Choroid plexus epithelial cell (primary cell): Measurements from ENCODE around the gene NEDD8.

Experiments used
- DNase-seq: peaks from one replicate; pipeline ENCODE4 v3.0.0-alpha.2; 2010; ENCODE audit warnings: low read depth
- H3K4me3 ChIP-seq: 2 replicates; pipeline ENCODE4 v1.5.1; 2011; ENCODE audit warnings: low read depth, mild to moderate bottlenecking, control low read depth, low read length, moderate library complexity
- TF ChIP-seq, protein P1 (sequence below): conservative IDR thresholded peaks from 2 replicates; pipeline ENCODE4 v1.5.1; 2011; ENCODE audit warnings: low read depth, mild to moderate bottlenecking, control low read depth, inconsistent platforms, low read length, moderate library complexity

Gene NEDD8

DNA sequence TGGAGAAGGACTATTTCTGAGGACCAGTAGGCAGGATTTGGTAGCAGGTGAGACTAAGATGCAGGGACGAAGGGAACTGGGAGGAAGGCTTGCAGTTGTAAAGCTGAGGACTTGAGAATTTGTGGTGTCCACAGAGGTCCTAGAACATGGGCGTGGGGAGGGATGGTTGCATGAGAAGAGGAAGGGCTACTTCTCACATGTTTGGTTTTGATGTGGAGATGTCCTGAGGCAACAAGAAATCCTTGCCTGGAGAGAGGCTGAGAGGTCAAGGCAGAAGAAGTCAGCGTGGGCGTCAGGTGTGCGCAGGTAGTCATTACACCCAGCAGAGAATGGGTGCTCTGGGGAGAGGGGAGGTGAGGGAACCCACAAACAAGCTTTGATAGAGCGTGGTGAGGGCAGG, 44.9 kb upstream of the NEDD8 start:
- H3K4me3 ChIP-seq, result no peak overlapping the region
- DNase-seq, result no peak

DNA sequence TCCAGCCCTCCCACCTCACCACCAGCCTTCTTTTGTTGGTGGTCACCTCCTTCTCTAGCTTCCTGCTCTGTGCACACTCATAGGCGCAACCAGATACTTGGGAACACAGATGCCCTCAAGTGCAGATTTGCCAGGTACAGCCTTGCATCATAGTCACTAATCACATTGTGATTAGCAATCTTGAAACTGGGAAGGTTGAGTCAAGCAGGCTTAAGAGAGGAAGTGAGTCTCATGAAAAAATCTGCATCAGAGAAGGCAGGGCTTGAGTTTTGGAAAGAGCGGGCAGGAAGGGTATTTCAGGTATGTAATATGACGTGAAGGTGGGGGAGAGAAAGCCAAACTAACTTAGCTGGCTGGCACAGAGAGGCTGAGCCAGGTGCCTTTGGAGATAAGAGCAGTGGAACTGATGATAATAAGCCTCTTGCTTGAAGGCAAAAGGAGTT, 42.0 kb upstream of the NEDD8 start:
- H3K4me3 ChIP-seq, result no peak overlapping the region
- DNase-seq, result no peak
- TF ChIP-seq, protein P1, sequence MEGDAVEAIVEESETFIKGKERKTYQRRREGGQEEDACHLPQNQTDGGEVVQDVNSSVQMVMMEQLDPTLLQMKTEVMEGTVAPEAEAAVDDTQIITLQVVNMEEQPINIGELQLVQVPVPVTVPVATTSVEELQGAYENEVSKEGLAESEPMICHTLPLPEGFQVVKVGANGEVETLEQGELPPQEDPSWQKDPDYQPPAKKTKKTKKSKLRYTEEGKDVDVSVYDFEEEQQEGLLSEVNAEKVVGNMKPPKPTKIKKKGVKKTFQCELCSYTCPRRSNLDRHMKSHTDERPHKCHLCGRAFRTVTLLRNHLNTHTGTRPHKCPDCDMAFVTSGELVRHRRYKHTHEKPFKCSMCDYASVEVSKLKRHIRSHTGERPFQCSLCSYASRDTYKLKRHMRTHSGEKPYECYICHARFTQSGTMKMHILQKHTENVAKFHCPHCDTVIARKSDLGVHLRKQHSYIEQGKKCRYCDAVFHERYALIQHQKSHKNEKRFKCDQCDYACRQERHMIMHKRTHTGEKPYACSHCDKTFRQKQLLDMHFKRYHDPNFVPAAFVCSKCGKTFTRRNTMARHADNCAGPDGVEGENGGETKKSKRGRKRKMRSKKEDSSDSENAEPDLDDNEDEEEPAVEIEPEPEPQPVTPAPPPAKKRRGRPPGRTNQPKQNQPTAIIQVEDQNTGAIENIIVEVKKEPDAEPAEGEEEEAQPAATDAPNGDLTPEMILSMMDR, result no peak

More for the DNA sequence above, 44.9 kb upstream of the NEDD8 start:
- TF ChIP-seq, protein P1, result no peak

DNA sequence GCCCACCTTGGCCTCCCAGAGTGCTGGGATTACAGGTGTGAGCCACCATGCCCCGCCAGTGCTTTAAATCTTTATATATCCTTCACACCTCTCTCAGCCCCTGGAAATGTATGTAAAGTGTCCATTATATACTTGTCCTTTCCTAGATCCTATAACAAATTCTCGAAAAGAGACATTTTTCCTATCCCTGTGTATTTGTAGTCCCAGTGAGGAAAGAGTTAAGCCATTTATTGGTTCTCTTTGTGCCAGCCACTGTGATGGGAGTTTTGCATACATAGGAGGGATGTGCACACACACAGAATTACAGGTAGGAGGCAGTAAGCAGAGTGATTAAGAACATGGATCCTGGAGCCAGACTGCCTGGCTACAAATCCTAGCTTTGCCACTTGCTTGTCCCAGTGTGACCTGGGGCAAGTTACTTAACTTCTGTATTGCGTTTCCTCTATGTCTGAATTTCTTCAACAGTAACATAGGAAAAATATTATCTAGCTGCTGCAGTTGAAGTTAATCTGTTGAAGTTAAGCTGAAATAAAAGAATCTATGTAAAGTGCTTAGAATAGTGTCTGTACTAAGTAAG, 41.3 kb upstream of the NEDD8 start:
- peak; percentile 16 for DNase-seq
- TF ChIP-seq, protein P1, result peak; percentile 22
- H3K4me3 ChIP-seq, result no peak overlapping the region

DNA sequence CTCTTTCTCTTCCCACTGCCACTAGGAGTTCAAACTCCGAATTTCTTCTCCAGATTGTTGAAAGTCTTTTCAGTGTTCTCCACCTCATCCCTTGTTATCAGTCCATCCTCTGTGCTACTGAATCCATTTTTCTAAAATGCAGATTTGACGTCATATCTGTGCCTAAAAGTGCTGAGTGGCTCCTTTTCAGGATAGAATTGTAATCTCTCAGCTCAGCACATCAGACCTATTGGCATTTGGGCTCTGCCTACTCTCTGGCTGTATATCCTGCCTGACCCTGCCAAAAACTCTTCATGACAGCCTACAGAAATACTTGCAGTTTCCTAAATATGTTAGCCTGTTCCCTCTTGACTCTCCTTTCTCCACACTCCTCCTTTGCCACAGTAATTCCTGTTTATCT, 40.3 kb upstream of the NEDD8 start:
- DNase-seq, result no peak
- no peak overlapping the region for H3K4me3 ChIP-seq
- TF ChIP-seq, protein P1, result no peak

DNA sequence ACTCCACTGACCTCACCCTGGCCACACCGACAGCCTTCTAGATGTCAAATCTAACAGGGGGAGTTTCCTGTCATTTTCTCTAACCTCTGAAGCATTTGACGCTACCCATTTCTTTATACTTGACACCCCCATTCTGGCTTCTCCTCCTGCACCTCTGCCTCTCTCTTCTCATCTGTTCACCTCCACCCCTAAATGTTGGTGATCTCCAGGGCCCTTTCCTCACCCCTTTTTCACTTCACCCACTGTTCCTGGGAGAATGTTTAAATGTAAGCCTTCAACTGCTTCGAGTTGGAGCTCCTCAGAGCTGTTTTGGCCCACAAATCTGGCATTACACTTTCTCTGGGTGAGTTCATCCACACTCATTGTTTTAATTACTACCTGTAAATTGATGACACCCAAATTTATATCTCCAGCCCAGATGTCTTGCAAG, 39.7 kb upstream of the NEDD8 start:
- TF ChIP-seq, protein P1, result no peak
- H3K4me3 ChIP-seq, result peak overlapping the region; percentile 98
- DNase-seq, result no peak

DNA sequence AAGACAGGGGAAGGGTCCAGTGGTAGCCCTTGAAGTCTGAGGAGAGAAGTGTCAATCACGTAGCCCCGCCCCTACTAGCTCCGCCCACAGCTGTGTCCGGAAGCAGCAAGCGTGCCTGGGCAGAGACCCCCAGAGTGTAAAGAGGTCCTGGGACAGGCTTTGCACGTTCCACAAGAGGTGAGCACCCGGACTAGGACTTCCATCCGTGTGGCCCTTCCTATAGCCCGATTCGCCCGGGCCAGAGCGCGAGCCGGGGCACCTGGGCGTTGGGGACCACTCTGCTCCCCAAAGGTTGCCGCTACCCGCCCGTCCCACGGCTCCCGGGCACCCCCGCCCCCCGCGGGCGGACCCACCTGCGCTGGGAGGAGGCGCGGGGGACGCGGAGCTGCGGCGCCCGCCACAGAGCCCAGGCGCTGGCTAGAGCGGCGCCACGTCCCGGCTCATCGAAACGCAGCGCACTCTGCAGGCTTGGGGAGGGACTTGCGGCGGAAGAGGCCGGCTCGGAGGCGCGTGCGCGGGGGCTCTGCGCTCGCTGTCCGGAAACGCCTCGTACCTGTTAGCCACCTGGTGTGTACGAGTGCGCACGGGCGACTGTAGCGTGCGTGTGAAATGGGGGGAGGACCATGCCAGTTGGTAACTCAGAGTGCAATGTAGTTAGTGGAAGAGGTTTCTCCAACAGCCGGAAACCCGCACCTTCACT, 39.1 kb upstream of the NEDD8 start, which contains the start of gene RABGGTA:
Gene RABGGTA, minus strand, starts transcription at position 464 of the 700 bp plus-strand sequence. CDS start 482 bp downstream, outside the sequence.
- peak within 1 kb of the TSS; percentile 98 for H3K4me3 ChIP-seq
- peak; percentile 90 for DNase-seq
- TF ChIP-seq, protein P1, result peak; percentile 70
